ENCODE data around the gene OR51G1.

DNA sequence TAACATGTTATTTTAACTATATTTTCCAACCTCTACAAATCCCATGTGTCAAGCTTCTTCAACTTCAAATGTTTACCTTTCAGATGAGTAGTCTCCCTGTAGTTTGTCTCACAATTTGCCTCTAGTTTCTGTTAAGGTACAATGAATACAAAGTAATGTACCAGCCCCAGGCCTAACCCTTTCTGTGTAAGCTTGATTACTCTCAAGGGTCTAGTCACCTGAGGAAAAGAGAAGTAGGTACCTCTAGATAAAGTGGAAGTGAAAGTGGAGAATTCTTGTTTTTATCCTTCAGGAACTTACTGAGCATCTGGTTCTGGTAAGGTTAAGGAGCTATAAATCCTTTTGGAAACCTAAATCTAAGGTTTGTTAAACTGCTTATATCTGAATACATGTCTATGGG lies 20.7 kb downstream of the OR51G1 start, which contains the start of gene OR51A7:
- TF ChIP-seq, protein P1, sequence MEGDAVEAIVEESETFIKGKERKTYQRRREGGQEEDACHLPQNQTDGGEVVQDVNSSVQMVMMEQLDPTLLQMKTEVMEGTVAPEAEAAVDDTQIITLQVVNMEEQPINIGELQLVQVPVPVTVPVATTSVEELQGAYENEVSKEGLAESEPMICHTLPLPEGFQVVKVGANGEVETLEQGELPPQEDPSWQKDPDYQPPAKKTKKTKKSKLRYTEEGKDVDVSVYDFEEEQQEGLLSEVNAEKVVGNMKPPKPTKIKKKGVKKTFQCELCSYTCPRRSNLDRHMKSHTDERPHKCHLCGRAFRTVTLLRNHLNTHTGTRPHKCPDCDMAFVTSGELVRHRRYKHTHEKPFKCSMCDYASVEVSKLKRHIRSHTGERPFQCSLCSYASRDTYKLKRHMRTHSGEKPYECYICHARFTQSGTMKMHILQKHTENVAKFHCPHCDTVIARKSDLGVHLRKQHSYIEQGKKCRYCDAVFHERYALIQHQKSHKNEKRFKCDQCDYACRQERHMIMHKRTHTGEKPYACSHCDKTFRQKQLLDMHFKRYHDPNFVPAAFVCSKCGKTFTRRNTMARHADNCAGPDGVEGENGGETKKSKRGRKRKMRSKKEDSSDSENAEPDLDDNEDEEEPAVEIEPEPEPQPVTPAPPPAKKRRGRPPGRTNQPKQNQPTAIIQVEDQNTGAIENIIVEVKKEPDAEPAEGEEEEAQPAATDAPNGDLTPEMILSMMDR (IDR thresholded peaks at IDR 0.05) = no peak
- no peak for TF ChIP-seq POLR2A (IDR thresholded peaks at IDR 0.05)

All from testis (tissue), 2 donors.